OCI-LY1 (cell line): Measurements from ENCODE around the gene HEMGN.

Source experiments
- EZH2 ChIP-seq: fragments of 200-600 bp; sonication (generic), shearing (Covaris generic); IDR thresholded peaks from 2 replicates; pipeline ENCODE4 v1.8.0; 2017; ENCODE audit warnings: borderline replicate concordance, mixed run types, mild to moderate bottlenecking, antibody characterized with exemption, low read length, moderate library complexity, mixed read lengths
- TF ChIP-seq, protein P1 (sequence below): fragments of 200-600 bp; sonication (generic), shearing (Covaris generic); IDR thresholded peaks from 2 replicates; pipeline ENCODE4 v1.5.1; 2017; ENCODE audit warnings: mild to moderate bottlenecking, antibody characterized with exemption, low read length, moderate library complexity, mixed read lengths

DNA sequence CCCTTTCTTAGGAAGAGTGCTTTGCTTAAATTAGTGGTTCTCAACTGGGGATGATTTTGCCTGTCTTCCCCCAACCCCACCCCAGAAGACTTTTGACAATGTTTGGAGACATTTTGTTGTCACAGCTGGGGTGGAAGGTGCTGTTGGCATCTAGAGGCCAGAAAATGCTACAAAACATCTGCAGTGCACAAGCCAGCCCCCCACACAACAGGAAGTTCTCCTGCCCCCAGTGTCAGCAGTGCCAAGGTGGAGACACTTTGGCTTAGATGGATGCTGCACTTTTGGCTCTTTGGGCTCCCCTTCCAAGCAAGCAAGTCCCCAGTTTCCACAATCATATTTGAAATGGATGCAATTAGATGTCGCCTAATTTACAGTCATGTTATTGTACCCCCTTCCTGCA is 2.7 kb downstream of the HEMGN start:
- TF ChIP-seq, protein P1, sequence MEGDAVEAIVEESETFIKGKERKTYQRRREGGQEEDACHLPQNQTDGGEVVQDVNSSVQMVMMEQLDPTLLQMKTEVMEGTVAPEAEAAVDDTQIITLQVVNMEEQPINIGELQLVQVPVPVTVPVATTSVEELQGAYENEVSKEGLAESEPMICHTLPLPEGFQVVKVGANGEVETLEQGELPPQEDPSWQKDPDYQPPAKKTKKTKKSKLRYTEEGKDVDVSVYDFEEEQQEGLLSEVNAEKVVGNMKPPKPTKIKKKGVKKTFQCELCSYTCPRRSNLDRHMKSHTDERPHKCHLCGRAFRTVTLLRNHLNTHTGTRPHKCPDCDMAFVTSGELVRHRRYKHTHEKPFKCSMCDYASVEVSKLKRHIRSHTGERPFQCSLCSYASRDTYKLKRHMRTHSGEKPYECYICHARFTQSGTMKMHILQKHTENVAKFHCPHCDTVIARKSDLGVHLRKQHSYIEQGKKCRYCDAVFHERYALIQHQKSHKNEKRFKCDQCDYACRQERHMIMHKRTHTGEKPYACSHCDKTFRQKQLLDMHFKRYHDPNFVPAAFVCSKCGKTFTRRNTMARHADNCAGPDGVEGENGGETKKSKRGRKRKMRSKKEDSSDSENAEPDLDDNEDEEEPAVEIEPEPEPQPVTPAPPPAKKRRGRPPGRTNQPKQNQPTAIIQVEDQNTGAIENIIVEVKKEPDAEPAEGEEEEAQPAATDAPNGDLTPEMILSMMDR, result no peak
- TF ChIP-seq EZH2, result no peak
